GM19239 (cell line): Measurements from ENCODE around the gene USP32.
A peak's percentile ranks its signal among the peaks of the same experiment; 100 is the strongest.
"Not testable (repeated sequence)": the region's sequence is repeated elsewhere in the genome, so short reads cannot be mapped to it uniquely, and the experiment has no call there.

Source experiments
- DNase-seq: peaks from one replicate; pipeline ENCODE4 v3.0.0; 2011; ENCODE audit warnings: low spot score; ENCODE audit not compliant: insufficient read length
- FAIRE-seq: peaks from 2 replicates; lab custom pipeline; 2011; peaks lifted over from hg19 to GRCh38; lab: Jason Lieb, UNC

Gene USP32

DNA sequence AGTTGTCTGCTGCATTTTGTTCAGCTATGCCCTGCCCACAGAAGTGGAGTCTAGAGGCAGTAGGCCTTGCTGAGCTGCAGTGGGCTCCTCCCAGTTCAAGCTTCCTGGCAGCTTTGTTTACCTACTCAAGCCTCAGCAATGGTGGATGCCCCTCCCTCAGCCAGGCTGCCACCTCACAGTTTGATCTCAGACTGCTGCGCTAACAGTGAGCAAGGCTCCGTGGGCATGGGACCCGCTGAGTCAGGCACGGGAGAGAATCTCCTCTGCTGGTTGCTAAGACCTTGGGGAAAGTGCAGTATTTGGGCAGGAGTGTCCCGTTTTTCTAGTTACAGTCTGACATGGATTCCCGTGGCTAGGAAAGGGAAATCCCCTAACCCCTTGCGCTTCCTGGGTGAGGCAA, 49.4 kb downstream of the USP32 start:
- FAIRE-seq, DNase-seq: not testable (repeated sequence)

DNA sequence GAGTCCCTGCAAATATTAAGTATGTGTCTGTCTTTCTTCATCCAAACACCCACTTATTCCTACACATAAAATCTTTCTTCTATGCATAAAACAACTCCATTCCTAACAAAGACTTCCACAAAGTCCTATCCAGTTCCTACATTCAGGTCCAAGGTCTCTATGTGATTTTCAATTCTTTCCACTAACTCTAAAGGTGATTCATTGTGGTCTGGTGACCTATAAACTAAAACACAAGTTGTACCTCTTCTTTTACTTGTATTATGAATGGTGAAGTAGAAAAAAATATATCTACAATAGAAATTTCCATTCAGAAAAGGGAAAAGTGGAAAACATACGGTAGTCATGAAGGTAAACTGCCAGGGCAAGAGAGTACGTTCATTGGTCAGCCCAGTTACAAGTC, 56.6 kb downstream of the USP32 start:
- DNase-seq = no peak
- FAIRE-seq = no peak

DNA sequence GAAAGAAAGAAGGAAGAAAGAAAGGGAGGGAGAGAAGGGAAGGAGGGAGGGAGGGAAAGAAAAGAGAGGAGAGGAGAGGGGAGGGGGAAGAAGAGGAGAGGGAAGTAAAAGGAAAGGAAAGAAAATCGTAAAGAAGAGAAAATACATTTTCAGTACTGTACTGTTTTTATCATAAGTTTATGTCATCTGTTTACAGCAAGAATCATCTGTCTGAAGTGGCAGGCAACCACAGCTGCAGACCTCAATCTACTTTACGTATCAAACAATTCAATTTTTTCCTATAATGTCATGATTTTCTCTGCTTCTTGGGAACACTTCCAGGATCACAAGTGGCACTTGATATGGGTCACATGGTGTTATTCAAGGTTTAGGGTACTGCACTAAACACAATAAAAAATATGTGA, 58.3 kb downstream of the USP32 start:
- FAIRE-seq = no peak
- DNase-seq = no peak

DNA sequence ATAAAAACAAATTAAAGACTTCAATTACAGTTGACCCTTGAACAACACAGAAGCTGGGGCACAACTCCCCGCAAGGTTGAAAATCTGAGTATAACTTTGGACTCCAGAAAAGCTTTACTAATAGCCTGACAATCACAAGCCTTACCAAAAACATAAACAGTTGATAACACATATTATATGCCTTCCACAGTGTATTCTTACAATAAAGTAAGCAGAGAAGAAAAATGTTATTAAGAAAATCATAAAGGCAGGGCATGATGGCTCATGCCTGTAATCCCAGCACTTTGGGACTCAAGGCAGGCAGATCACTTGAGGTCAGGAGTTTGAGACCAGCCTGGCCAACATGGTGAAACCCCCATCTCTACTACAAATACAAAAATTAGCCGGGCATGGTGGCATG, 58.9 kb downstream of the USP32 start:
- FAIRE-seq, DNase-seq: not testable (repeated sequence)

DNA sequence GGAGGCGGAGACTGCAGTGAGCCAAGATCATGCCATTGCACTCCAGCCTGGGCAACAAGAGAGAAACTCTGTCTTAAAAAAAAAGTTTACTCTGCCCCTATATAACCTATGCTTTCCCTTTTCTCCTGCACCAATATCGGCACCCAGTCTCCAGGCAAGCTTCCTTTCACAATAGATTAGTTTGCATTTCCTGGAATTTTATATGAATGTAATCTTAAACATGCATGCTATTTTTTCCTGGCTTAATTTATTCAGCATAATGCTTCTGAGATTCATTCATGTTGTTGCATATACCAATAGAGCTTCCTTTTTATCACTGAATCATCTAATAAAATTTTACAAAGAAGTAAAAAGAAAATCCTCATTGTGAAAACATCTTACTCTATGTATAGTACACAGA, 59.4 kb downstream of the USP32 start:
- FAIRE-seq = no peak
- DNase-seq = no peak

DNA sequence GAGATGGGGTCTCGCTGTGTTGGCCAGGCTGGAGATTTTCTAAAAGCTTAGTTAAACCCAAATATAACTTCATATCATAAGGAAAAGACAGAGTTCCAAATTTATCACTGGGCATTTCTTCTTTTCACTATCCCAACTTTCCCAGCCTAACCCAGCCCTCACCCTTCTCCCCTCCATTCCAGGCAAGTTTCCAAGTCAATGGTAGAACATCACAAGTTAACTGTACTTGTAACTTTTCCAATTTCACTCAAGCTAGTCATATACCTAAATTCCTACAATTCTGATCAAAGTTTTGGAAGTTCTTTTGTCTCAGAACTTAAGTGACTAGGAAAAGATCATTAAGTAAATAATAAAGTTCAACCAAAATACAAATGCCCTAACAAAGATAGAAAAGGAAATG, 61.2 kb downstream of the USP32 start:
- no peak for FAIRE-seq
- no peak for DNase-seq

DNA sequence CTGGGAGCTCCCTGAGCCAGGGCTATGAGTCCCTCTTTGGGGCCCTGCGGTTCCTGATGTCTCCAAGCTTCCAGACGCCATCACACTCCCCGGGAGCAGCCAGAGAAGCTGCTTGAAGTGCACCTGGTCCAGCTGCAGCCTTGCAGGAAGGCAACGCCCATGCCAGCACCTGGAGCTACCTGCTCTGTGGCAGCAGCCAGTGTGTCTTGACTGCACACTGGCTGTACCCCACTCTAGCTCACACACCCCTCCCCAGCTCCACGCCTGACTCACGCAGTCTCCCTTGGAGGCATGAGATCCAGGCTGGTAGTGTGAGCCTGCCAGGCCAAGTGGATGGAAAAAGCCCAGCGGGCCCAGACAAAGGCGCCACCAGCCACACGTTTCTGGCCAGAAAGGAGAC, 63.3 kb downstream of the USP32 start:
- no peak for FAIRE-seq
- no peak for DNase-seq

DNA sequence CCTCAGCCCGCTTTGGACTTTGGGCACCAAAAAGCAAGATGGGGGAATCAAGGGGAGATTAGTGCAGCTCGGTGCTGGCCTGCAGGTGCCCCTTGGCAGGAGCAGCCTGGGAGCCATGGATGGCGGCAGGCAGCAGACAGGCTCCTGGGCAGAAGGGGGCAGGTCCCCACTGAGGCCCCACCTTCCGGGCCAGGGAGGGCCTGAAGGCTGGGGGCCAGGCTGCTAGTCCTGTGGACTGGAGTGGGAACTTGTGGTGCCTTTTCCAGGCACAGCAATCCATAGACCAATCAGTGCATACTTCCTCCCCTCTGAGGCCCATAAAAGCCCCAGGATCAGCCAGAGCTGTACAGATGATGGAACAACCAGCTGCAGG, 64.0 kb downstream of the USP32 start:
- FAIRE-seq (no peak), DNase-seq (no peak)

DNA sequence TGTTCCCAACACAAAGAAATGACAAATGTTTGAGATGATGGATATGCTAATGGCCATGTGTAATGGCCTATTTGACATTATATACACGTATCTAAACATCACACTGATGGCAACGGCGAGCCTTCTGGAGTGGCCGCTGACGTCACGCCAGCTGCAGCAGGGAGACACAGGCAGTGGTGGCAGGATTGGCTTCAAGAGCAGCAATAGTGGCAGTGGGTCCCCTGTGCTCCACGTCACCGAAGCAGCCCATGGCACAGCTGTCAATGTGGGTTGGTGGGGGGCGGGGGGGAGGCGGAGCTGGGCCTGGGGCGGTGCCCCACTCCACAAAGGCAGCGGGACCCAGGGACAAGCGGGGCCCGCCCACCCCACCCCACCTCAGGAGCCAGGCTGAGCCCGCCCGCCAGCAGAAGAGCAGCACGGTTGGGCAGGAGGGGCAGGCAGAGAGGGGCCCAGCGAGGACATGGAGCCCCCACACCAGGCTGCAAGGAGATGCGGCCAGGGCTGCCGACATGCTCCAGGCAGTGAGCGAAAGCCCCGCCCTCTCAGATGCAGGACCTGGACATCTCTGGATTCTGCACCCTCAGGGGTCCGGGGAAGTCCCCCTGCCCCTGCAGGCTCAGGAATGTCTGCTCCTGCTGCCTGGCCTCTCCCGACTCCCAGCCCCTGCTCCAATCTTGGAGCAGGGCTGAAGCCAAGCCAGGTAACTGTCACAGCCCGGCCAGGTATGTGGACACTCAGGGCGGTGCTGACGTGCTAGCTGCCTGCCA, 64.6 kb downstream of the USP32 start:
- no peak for FAIRE-seq

DNA sequence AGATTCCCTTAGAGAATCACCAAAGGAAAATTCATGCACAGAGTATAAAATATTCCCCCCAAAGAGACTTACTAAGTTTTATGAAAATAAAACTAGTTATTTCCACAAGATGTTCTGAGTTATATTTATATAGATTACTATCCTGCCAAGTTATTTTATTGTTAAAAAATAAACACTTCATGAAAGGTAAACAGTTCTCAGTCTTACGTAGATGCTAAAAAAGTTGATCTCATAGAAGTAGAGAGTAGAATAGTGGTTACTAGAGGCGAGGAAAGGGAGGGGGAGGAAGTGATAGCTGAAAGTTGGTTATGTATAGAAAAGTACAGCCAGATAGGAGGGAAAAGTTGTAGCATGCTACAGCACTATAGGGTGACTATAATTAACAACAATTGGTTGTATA, 65.2 kb downstream of the USP32 start:
- DNase-seq (no peak), FAIRE-seq (no peak)

More for the DNA sequence above, 64.6 kb downstream of the USP32 start:
- no peak for DNase-seq

DNA sequence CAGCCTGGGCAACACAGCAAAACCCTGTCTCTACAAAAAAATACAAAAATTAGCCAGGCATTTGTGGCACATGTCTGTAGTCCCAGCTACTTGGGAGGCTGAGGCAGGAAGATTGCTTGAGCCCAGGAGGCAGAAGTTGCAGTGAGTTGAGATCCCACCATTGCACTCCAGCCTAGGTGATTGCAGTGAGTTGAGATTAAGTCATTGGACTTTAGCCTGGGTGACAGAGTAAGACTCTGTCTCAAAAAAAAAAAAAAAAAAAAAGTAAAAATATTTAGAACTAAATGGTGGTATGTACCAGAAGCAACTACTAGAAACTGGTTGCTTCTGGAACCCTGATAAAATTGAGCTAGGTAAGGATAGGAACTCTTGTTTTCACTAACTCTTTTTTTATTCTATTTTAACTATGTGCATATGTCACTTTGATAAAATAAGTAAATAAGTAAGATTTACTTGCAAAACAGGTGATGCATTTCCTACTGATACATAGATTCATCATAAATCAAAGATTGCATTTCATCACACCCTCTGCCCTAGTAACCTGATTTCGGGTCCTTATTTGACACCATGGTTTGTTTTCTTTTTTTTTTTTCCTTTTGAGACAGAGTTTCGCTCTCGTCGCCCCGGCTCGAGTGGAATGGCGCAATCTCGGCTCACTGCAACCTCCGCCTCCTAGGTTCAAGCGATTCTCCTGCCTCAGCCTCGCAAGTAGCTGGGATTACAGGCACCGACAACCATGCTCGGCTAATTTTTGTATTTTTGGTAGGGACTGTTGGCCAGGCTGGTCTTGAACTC, 66.0 kb downstream of the USP32 start:
- FAIRE-seq (no peak), DNase-seq (no peak)

DNA sequence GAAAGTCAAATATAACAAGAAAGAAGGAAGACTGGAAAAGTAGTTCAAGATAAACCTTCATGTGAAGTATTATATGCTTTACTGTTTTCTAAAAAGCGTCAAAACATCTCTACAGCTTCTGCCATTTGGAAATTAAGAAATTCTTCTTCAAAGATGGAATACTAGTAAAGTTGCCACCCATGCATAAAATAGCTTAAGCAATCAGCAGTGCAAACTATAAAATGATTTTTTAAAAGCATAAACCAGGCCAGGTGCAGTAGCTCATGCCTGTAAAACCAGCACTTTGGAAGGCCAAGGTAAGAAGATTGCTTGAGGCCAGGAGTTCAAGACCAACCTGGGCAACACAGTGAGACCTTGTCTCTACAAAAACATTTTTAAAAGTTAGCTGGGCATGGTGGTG, 68.2 kb downstream of the USP32 start:
- no peak for FAIRE-seq
- DNase-seq = no peak

DNA sequence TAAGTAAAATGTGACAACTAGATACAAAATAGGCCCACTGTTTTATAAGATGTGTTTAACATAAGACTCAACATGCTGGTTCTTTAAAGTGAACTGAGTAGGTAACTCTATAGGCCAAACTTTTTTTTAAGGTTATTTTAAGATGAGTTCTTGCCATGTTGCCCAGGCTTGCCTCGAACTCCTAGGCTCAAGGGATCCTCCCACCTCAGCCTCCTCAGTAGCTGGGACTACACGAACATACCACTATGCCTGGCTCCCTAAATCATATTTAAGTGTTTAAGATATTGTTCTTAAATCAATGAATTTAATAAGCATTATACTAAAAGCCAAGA, 69.9 kb downstream of the USP32 start:
- FAIRE-seq (no peak), DNase-seq (no peak)

DNA sequence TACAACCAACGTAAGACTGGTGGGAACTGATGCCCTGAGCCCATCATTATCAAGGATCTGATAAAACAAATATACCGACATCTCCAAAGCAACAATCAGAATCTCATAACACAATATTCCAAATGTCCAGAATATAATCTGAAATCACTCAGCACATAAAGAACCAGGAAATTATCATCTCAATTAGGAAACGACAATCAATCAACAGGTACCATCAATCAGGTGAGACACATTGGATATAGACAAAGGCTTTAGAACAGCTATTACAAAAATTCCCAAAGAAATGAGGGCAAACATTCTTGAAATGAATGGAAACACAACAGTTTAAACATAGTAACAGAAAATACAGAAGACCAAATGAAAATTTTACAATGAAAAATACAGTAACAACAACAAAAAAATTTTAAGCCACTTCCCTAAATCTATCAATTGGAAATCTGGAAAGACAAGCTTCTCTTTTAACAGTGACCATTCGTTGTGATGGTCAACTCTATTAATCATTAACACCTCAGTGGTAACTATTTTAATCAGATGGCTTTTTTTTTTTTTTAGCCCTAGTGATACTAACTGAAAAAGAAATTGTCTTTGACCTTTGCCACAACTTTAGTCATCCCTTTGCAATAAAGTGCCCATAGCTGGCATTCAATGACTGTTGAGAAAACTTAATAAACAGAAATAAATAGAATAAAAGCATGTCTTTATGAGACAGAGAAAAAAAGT, 70.4 kb downstream of the USP32 start:
- no peak for DNase-seq
- peak; percentile 8 for FAIRE-seq

DNA sequence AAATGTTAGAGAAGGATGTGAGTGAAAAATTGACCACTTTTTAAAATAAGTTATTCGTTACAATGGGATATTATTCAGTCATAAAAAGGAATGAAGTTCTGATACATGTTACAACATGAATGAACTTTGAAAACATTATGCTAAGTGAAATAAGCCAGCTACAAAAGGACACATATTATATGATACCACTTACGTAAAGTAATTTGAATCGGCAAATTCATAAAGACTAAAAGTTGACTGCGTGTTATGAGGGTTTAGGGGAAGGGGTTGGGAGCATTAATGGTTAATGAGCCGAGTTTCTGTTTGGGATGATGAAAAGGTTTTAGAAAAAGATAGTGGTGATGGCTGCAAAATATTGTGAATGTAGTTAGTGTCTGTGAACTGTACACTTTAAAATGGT, 73.1 kb downstream of the USP32 start:
- DNase-seq (no peak), FAIRE-seq (no peak)

DNA sequence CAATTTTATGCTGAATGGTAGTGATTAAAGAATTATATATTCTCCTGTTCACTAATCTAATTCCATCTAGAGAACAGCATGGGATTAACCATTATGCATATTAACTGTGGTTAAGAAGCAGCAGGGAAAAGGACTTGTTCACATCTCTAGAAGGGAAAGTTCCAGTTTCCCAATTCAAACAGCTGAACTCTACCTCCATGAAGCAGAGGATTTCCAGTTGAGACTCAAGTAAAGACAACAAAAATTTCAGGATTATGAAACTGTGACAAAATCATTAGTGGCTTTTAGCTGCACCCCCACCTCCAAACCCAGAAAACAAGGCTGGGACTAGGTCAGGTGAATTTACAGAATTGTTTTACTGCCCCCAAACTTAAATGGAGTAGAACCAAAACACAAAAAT, 73.6 kb downstream of the USP32 start:
- DNase-seq = no peak
- FAIRE-seq = no peak

DNA sequence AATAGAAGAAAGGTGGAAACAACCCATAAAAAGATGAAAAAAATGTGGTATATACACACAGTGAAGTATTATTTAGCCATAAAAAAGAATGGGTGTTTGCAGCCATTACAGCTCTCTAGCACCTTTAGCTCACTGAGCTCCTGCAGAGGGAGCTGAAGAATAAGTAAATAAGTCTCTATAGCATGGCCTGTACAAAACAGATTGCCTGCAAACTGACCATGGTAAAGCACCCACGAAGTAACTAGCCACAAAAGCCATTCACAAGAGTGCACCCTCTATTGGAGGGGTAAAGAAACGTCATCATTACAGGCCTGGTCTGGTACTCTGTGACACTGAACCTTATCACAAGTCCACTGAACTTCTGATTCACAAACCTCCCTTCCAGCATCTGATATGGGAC, 76.3 kb downstream of the USP32 start:
- DNase-seq (no peak), FAIRE-seq (no peak)

DNA sequence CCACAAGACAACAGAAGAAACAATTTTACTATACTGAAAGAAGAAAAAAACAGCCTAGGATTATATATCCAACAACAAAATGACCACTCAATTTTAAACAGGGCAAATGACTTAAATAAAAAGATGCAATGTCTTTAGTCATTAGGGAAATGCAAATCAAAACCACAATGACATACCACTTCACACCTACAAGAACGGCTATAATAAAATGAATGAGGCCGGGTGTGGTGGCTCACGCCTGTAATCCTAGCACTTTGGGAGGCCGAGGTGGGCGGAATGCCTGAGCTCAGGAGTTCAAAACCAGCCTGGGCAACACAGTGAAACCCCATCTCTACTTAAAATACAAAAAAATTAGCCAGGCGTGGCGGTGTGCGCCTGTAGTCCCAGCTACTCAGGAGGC, 77.0 kb downstream of the USP32 start:
- not testable (repeated sequence) for FAIRE-seq, DNase-seq

DNA sequence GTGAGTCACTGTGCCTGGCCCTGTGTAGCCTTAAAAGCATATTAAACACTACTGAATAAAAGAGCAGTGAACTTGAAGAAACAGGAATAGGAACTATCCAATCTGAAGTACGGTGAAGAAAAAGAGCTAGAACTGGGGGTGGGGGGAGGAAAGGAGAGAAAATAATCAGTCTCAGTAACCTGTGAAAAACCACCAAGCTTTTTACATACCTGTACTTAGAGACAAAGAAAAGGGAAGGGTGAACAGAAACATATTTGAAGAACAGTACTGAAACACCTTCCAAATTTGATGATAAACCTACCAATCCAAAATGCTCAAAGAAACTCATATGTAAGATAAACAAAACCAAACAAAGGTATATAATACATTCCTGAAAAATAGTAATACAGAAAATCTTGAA, 77.5 kb downstream of the USP32 start:
- FAIRE-seq (peak; percentile 54), DNase-seq (no peak)

DNA sequence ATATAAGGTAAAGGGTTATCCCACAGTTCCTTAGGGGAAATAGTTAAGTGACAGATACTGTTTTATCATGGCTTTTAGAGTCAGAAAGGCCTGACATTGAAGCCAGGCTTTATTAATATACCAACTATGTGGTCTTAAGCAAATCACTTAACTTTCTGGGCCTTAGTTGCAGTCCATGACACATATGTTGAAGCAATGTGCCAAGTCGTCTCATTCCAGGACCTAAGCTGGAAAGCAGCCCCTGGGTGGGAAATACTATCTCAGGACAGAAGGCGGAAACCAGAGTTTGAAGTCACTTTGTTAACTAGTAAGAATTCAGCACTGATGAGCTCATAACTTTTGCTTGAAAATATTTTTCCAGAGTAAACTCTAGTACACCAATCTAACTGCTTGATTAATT, 80.0 kb downstream of the USP32 start:
- FAIRE-seq = no peak
- DNase-seq = no peak

DNA sequence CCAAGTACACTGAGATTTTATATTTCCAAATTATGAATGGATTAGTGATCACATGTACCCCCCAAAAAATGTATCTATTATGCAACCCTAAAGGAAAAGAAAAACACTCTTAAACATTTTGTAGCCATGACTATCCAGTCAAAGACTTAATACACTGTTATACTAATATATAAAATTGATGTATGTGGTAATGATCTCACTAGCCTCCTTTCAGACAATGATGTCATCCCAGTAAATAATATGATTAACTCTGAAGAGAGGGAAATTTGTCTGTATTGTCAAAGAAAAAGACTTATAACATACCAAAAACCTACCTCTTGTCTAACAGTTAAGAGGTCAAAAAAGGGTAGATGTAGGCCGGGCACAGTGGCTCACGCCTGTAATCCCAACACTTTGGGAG, 80.7 kb downstream of the USP32 start:
- FAIRE-seq (no peak), DNase-seq (no peak)
